K562 (cell line): ENCODE data around the gene CNTFR.

Source experiments
- CTCF ChIP-seq, 3 experiments: IDR thresholded peaks in 2 of 3; conservative IDR thresholded peaks in 1 of 3; 2 replicates each; pipeline ENCODE4 v1.5.1; 2011 to 2012; ENCODE audit warnings: low read length in 3 of 3, mild to moderate bottlenecking in 3 of 3, control low read depth in 2 of 3, improper control_type of control experiment in 1 of 3, inconsistent platforms in 1 of 3, low read depth in 1 of 3, mixed read lengths in 1 of 3, moderate library complexity in 1 of 3; ENCODE audit not compliant: insufficient read depth in 2 of 3
- EZH2 ChIP-seq: IDR thresholded peaks from 2 replicates; pipeline ENCODE4 v1.6.1; 2012; ENCODE audit warnings: low read depth, mild to moderate bottlenecking, inconsistent platforms, low read length, borderline replicate concordance
- FOXK2 ChIP-seq, 2 experiments: fragments of 450-650 bp; IDR thresholded peaks in 1 of 2; conservative IDR thresholded peaks in 1 of 2; 2 replicates each; pipeline ENCODE4 v1.6.1; 2016; ENCODE audit warnings: low read depth in 2 of 2, mild to moderate bottlenecking in 1 of 2
- KLF16 ChIP-seq: IDR thresholded peaks from 2 replicates; pipeline ENCODE4 v1.6.1; 2016; ENCODE audit warnings: antibody characterized with exemption
- MYC ChIP-seq, 2 experiments: fragments of 250-450 bp in 1 of 2; sonication (Bioruptor Pico) in 1 of 2; IDR thresholded peaks; 2 replicates each; pipeline versions ENCODE4 v1.5.1 to v1.6.1; 2012 to 2021; ENCODE audit warnings: low read depth in 2 of 2, borderline replicate concordance in 1 of 2, improper control_type of control experiment in 1 of 2, low read length in 1 of 2, mild to moderate bottlenecking in 1 of 2, moderate library complexity in 1 of 2
- NFE2L1 ChIP-seq: fragments of 450-650 bp; IDR thresholded peaks from 2 replicates; pipeline ENCODE4 v1.6.1; 2016; ENCODE audit warnings: missing genetic modification characterization, low read depth, mild to moderate bottlenecking, missing compliant biosample characterization, moderate library complexity, borderline replicate concordance
- NR4A1 ChIP-seq, 2 experiments: fragments of 250-450 bp in 1 of 2; fragments of 450-650 bp in 1 of 2; sonication (Bioruptor Pico) in 1 of 2; IDR thresholded peaks; 2 replicates each; pipeline versions ENCODE4 v1.4.0 to v1.6.1; 2016 to 2020; ENCODE audit warnings: mild to moderate bottlenecking in 2 of 2, missing compliant biosample characterization in 1 of 2, missing genetic modification characterization in 1 of 2, moderate library complexity in 1 of 2
- PPARD ChIP-seq: fragments of 250-450 bp; sonication (Bioruptor Pico); IDR thresholded peaks from 2 replicates; pipeline ENCODE4 v1.8.0; 2022; ENCODE audit warnings: inconsistent platforms, mild to moderate bottlenecking, moderate library complexity
- RCOR1 ChIP-seq, 2 experiments: IDR thresholded peaks; 2 replicates each; pipeline ENCODE4 v1.6.1; 2012; ENCODE audit warnings: low read depth in 2 of 2, low read length in 2 of 2, borderline replicate concordance in 1 of 2, improper control_type of control experiment in 1 of 2
- RERE ChIP-seq: sonication (generic); formaldehyde crosslinking; IDR thresholded peaks from 2 replicates; pipeline ENCODE4 v1.8.0; 2023; ENCODE audit warnings: missing genetic modification reagents, mild to moderate bottlenecking, borderline replicate concordance
- REST ChIP-seq, 2 experiments: fragments of 450-650 bp; formaldehyde crosslinking in 1 of 2; IDR thresholded peaks; 2 replicates each; pipeline versions ENCODE4 v1.4.0 to v1.6.1; 2014 to 2020; ENCODE audit warnings: mild to moderate bottlenecking in 2 of 2, borderline replicate concordance in 1 of 2, low read depth in 1 of 2
- TCF7 ChIP-seq: sonication (generic); IDR thresholded peaks from 2 replicates; pipeline ENCODE4 v1.6.1; 2016; ENCODE audit warnings: antibody characterized with exemption, borderline replicate concordance
- TCF7L2 ChIP-seq: fragments of 150-350 bp; IDR thresholded peaks from 2 replicates; pipeline ENCODE4 v1.6.1; 2016; ENCODE audit warnings: low read depth, mild to moderate bottlenecking, low read length, moderate library complexity

GRCh38 chr9:34555002-34555348, 34.5 kb downstream of the CNTFR start:
- TF ChIP-seq NFE2L1 (tag) (no peak), EZH2 (no peak), TCF7 (no peak), PPARD (no peak), TCF7L2 (no peak), MYC (IDR thresholded peaks at IDR 0.05; ENCODE audit: low read depth, low read length) (no peak), MYC (CRISPR knock-in tag; IDR thresholded peaks at IDR 0.05; ENCODE audit: borderline replicate concordance, low read depth) (no peak), NR4A1 (CRISPR knock-in tag; IDR thresholded peaks at IDR 0.05) (no peak), NR4A1 (tag; IDR thresholded peaks at IDR 0.05) (no peak), RCOR1 (IDR thresholded peaks at IDR 0.05; ENCODE audit: borderline replicate concordance in 1 of 2, low read depth in 2 of 2, low read length in 2 of 2) (no peak), FOXK2 (conservative IDR thresholded peaks at IDR 0.05 in 1 of 2, IDR thresholded peaks at IDR 0.05 in 1 of 2; ENCODE audit: low read depth in 2 of 2) (no peak), CTCF (IDR thresholded peaks at IDR 0.05 in 2 of 3, conservative IDR thresholded peaks at IDR 0.05 in 1 of 3; ENCODE audit: insufficient read depth in 2 of 3, low read depth in 1 of 3, low read length in 3 of 3) (no peak), KLF16 (no peak), RERE (no peak), REST (IDR thresholded peaks at IDR 0.05; ENCODE audit: borderline replicate concordance) (no peak), REST (CRISPR knock-in tag; IDR thresholded peaks at IDR 0.05; ENCODE audit: low read depth) (no peak)
